Ectodermal cell (in vitro differentiated cells): Measurements from ENCODE around the gene DNAL4.

Experiments used
- H3K27ac ChIP-seq: 2 replicates; pipeline ENCODE4 v1.7.0; 2013; ENCODE audit warnings: mild to moderate bottlenecking, low read depth, low read length; ENCODE audit not compliant: insufficient read depth, poor library complexity, severe bottlenecking
- H3K27me3 ChIP-seq: 2 replicates; pipeline ENCODE4 v1.7.0; 2013; ENCODE audit warnings: mild to moderate bottlenecking, low read length; ENCODE audit not compliant: insufficient read depth, control insufficient read depth, poor library complexity, severe bottlenecking
- H3K36me3 ChIP-seq: one replicate; pipeline ENCODE4 v1.7.0; 2013; ENCODE audit warnings: low read length; ENCODE audit not compliant: control insufficient read depth, insufficient read depth
- H3K4me1 ChIP-seq: one replicate; pipeline ENCODE4 v1.7.0; 2013; ENCODE audit warnings: low read length; ENCODE audit not compliant: control insufficient read depth, insufficient read depth
- H3K4me3 ChIP-seq: 2 replicates; pipeline ENCODE4 v1.7.0; 2013; ENCODE audit warnings: low read depth, low read length, control low read depth; ENCODE audit not compliant: insufficient read depth
- H3K9me3 ChIP-seq: 2 replicates; pipeline ENCODE4 v1.7.0; 2013; ENCODE audit warnings: mild to moderate bottlenecking, low read length, moderate library complexity; ENCODE audit not compliant: control insufficient read depth
- WGBS, 2 experiments: methylation state at CpG; one replicate each; pipeline ENCODE4 v1.1.7; 2013; ENCODE audit warnings: missing lambda C conversion rate in 2 of 2; 5-methylcytosine and 5-hydroxymethylcytosine counted together

DNAL4 gene

GRCh38 chr22:38760477-38761201 lies 33.3 kb downstream of the DNAL4 start:
- no peaks in the 10 kb centered on the region for H3K9me3 ChIP-seq
- no peaks in the 10 kb centered on the region for H3K36me3 ChIP-seq
- H3K4me1 ChIP-seq = peaks cover 13% of the 10 kb centered on the region
- peaks cover 14% of the 10 kb centered on the region for H3K27me3 ChIP-seq
- no peak overlapping the region for H3K27ac ChIP-seq
- 51% methylated on average over 12 of the region's 12 CpGs for WGBS, 2 experiments
- H3K4me3 ChIP-seq = no peak overlapping the region

GRCh38 chr22:38759005-38759404 lies 34.9 kb downstream of the DNAL4 start:
- H3K4me3 ChIP-seq = no peak overlapping the region
- no peaks in the 10 kb centered on the region for H3K36me3 ChIP-seq
- no peaks in the 10 kb centered on the region for H3K9me3 ChIP-seq
- H3K4me1 ChIP-seq = peaks cover 17% of the 10 kb centered on the region
- H3K27me3 ChIP-seq = peaks cover 14% of the 10 kb centered on the region
- no peak overlapping the region for H3K27ac ChIP-seq
- WGBS, 2 experiments = 89 to 93% methylated on average over 7 of the region's 7 CpGs

DNA sequence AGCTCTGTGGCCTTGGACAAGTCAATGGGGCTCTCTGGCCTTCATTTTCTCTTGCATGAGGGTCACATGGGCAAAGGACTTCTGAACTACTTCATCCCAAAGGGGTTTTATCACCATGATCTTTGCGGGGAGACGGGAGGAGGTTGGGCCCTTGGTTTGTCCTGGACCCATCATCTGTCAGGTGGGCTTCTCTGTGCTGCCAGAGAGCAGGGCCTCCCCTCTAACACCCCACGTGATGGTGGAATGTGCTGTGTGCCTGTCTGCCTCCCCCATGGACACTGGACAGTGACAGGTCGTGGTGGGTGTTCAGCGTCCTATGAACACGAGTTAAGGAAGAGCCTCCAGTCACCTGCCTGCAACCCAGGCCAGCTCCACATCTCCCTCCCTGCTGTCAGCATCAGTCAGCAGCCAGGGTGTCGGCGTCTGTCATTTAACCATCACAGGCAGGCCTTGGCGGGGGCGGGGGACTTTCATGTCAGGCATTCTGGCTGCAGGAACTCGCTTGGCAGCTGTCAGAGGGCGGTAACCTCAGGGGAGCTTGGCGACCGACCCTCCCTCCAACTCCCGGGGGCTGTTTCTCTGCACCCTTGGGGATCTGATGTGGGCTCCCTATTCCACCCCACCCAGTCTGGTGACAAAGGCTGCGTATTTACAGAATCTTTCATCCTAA lies 35.5 kb downstream of the DNAL4 start:
- 72 to 74% methylated on average over 16 of the region's 16 CpGs for WGBS, 2 experiments
- H3K9me3 ChIP-seq = no peaks in the 10 kb centered on the region
- no peak overlapping the region for H3K4me3 ChIP-seq
- H3K27me3 ChIP-seq = peaks cover 14% of the 10 kb centered on the region
- no peaks in the 10 kb centered on the region for H3K36me3 ChIP-seq
- H3K4me1 ChIP-seq = peaks cover 21% of the 10 kb centered on the region
- H3K27ac ChIP-seq = no peak overlapping the region

- Histone ChIP-seq H3K27ac (no peak overlapping the region), H3K27me3 (peaks cover 14% of the 10 kb centered on the region), H3K4me1 (peaks cover 21% of the 10 kb centered on the region), H3K9me3 (no peaks in the 10 kb centered on the region), H3K4me3 (no peak overlapping the region), H3K36me3 (no peaks in the 10 kb centered on the region)
- 84 to 88% methylated on average over 4 of the region's 4 CpGs for WGBS, 2 experiments
Measured at GRCh38 chr22:38757464-38757757, 36.5 kb downstream of the DNAL4 start.

DNA sequence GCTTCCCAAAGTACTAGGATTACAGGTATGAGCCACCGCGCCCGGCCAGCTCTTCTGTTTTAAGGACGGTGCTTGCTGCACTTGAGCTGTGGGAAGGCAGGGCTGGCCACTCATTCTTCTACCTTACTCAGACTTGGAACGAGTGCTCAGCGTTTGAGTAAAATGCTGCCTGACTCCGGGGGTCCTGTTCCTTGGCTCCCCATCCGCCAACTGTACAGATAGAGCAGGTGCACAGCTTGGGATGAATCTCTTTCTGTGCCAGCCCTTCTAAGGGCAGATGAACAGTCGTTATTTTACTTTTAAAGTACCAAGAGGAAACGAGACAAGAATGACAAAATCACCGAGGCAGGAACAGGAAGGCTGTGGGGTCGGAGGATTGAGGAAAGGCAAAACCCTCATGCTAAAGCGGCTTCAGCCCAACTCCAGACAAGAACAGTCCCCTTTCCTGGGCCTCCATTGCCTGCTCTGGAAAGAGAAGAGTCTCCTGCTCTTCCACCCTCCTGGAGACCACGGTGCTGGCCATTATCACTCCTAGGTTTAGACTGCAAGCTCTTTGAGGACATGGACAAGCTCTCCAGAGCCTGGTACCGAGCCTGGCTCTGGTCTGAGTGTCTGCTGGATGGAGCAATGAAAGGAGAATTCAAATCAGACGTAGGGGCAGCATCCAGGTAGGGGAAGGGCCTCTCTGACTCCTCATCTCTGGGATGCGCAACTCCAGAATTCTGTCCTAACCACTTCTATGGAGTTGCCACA lies 37.1 kb downstream of the DNAL4 start:
- no peak overlapping the region for H3K27ac ChIP-seq
- H3K9me3 ChIP-seq = no peaks in the 10 kb centered on the region
- H3K4me3 ChIP-seq = peak overlapping the region; percentile 61
- H3K27me3 ChIP-seq = peaks cover 14% of the 10 kb centered on the region
- no peaks in the 10 kb centered on the region for H3K36me3 ChIP-seq
- WGBS, 2 experiments = 80 to 84% methylated on average over 17 of the region's 17 CpGs
- H3K4me1 ChIP-seq = peaks cover 21% of the 10 kb centered on the region

- Histone ChIP-seq H3K9me3 (no peaks in the 10 kb centered on the region), H3K27ac (peak within 1 kb of the TSS; percentile 79), H3K27me3 (peaks cover 14% of the 10 kb centered on the region), H3K36me3 (no peaks in the 10 kb centered on the region), H3K4me1 (peaks cover 21% of the 10 kb centered on the region), H3K4me3 (peak within 1 kb of the TSS; percentile 61)
- WGBS, 2 experiments = 3% methylated on average over 68 of the region's 68 CpGs
Measured at GRCh38 chr22:38755911-38756532, 37.9 kb downstream of the DNAL4 start, which contains the start of gene SUN2. TSS of gene SUN2 (minus strand) at chr22:38755998. CDS start at chr22:38752628, 3,370 bp downstream.

DNA sequence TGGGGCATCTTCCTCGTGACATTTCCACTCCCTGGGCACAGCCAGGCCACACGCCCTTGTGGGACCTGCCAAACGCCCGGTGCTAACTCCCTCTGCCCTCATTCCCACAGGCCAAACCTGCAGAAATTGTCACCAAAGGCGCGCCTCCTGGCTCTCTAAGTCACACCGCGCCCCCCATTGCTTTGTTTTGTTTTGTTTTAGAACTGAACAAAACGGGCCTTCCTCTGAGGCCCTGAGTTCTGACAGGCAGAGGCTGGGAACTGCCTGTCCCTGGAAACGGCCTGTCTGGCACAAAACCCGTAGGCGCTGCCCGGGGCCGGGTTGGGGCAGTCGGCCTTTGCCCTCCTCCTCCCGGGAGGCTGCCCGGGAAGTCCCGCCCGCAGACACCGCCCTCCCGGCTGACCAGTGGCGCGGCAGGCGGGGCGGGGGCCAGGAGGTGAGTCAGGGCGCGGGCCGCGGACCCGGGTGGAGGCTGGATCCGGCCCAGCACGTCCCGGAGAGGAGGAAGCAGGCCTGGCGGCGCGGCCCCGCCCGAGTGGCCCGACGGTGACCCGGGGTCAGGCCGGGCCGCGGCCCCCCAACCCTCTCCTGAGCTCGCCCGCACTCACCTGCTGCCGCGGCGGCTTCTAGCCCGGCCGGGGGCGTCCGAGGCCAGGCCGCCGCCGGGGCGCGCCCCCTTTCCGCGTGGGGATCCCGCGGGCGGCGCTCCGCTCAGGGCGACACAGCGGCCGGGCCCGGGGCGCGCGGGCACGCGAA lies 38.6 kb downstream of the DNAL4 start:
- 1% methylated on average over 74 of the region's 74 CpGs for WGBS, 2 experiments
- H3K36me3 ChIP-seq = no peaks in the 10 kb centered on the region
- H3K9me3 ChIP-seq = no peaks in the 10 kb centered on the region
- peaks cover 15% of the 10 kb centered on the region for H3K4me1 ChIP-seq
- peaks cover 14% of the 10 kb centered on the region for H3K27me3 ChIP-seq
- peak overlapping the region; percentile 79 for H3K27ac ChIP-seq
- peak overlapping the region; percentile 61 for H3K4me3 ChIP-seq

DNA sequence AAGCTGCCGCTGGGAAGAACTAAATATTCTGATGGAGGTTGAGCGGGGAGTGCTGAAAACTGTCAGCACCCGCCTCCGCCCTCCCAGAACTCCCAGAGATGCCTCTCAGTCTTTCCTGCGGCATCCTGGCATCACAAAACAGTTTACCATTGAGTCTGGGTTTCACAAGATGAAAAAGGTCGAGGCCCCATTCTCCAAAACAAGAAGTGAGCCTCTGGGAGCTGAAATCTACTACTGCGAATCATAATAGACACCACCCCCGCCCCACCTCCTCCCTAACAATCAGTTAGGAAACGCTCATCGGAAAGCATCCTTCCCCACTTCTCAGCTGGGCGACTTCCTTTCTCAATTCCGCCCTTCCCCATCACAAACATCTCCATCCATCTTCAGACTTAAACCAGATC lies 39.2 kb downstream of the DNAL4 start:
- Histone ChIP-seq H3K9me3 (no peaks in the 10 kb centered on the region), H3K36me3 (no peaks in the 10 kb centered on the region), H3K4me1 (peaks cover 14% of the 10 kb centered on the region), H3K27ac (peak overlapping the region; percentile 79), H3K27me3 (peaks cover 14% of the 10 kb centered on the region), H3K4me3 (peak overlapping the region; percentile 61)
- 3 to 4% methylated on average over 12 of the region's 12 CpGs for WGBS, 2 experiments

GRCh38 chr22:38753948-38754750 lies 39.8 kb downstream of the DNAL4 start:
- Histone ChIP-seq H3K4me3 (peak overlapping the region; percentile 19), H3K9me3 (no peaks in the 10 kb centered on the region), H3K27ac (no peak overlapping the region), H3K27me3 (peaks cover 14% of the 10 kb centered on the region), H3K4me1 (peaks cover 14% of the 10 kb centered on the region), H3K36me3 (no peaks in the 10 kb centered on the region)
- 48 to 50% methylated on average over 12 of the region's 12 CpGs for WGBS, 2 experiments
